CD14-positive monocyte (primary cell): ENCODE results near the gene ALAD. TPM values are rescaled to one million over a fixed set of nuclear protein-coding genes. Genes with fewer than 3 reads are reported as not detected.

Source experiments
- DNase-seq, 3 donors: peaks; one replicate each; pipeline ENCODE4 v3.0.0-alpha.2; 2011 to 2022
- H2AFZ ChIP-seq: 2 replicates; pipeline ENCODE4 v1.6.0; 2012; ENCODE audit warnings: mild to moderate bottlenecking, low read depth, low read length, inconsistent platforms; ENCODE audit not compliant: insufficient read depth, poor library complexity, severe bottlenecking
- H3K27ac ChIP-seq, 2 donors: 1 replicate in 1 of 2; 2 replicates in 1 of 2; pipeline ENCODE4 v1.5.1; 2012 to 2013; ENCODE audit warnings: low read length in 2 of 2, control low read depth in 1 of 2, inconsistent platforms in 1 of 2, low read depth in 1 of 2, mild to moderate bottlenecking in 1 of 2
- H3K27me3 ChIP-seq, 2 donors: one replicate each; pipeline versions ENCODE4 v1.6.0 to v1.6.1; 2011 to 2013; ENCODE audit warnings: low read length in 2 of 2; ENCODE audit not compliant: control insufficient read depth in 2 of 2, insufficient read depth in 2 of 2
- H3K36me3 ChIP-seq, 2 donors: replicated peaks in 1 of 2; 1 replicate in 1 of 2; 2 replicates in 1 of 2; pipeline versions ENCODE4 v1.5.1 to v1.6.1; 2012 to 2013; ENCODE audit warnings: low read length in 2 of 2, control low read depth in 1 of 2, inconsistent platforms in 1 of 2, mild to moderate bottlenecking in 1 of 2; ENCODE audit not compliant: insufficient read depth in 2 of 2, control insufficient read depth in 1 of 2
- H3K4me1 ChIP-seq, 2 donors: 1 replicate in 1 of 2; 2 replicates in 1 of 2; pipeline versions ENCODE4 v1.5.1 to v1.6.1; 2012 to 2013; ENCODE audit warnings: low read length in 2 of 2, control low read depth in 1 of 2, inconsistent platforms in 1 of 2, mild to moderate bottlenecking in 1 of 2, moderate library complexity in 1 of 2; ENCODE audit not compliant: insufficient read depth in 2 of 2, control insufficient read depth in 1 of 2
- H3K4me2 ChIP-seq: replicated peaks from 2 replicates; pipeline ENCODE3; 2012; ENCODE audit warnings: low read length, moderate library complexity, mild to moderate bottlenecking; ENCODE audit not compliant: poor library complexity, severe bottlenecking; ENCODE audit errors: extremely low read depth
- H3K4me3 ChIP-seq, 3 experiments: fragments of 200-600 bp in 1 of 3; sonication (generic) in 1 of 3; replicated peaks in 1 of 3; 1 replicate in 2 of 3; 2 replicates in 1 of 3; pipeline ENCODE4 v1.5.1; 2011 to 2013; ENCODE audit warnings: low read length in 3 of 3, mild to moderate bottlenecking in 3 of 3, control low read depth in 2 of 3, low read depth in 2 of 3, inconsistent platforms in 1 of 3, moderate library complexity in 1 of 3
- H3K79me2 ChIP-seq: 2 replicates; pipeline ENCODE4 v1.6.0; 2012; ENCODE audit warnings: mild to moderate bottlenecking, control low read depth, inconsistent platforms, low read length, moderate library complexity; ENCODE audit not compliant: insufficient read depth
- H3K9ac ChIP-seq: 2 replicates; pipeline ENCODE4 v1.6.0; 2017; ENCODE audit warnings: low read length, mild to moderate bottlenecking; ENCODE audit not compliant: insufficient read depth, poor library complexity, severe bottlenecking
- H3K9me3 ChIP-seq, 2 donors: replicated peaks in 1 of 2; 1 replicate in 1 of 2; 2 replicates in 1 of 2; pipeline versions ENCODE4 v1.5.1 to v1.6.1; 2012 to 2013; ENCODE audit warnings: low read length in 2 of 2, control low read depth in 1 of 2; ENCODE audit not compliant: control insufficient read depth in 1 of 2, insufficient read depth in 1 of 2
- H4K20me1 ChIP-seq: 2 replicates; pipeline ENCODE4 v1.6.0; 2012; ENCODE audit warnings: mild to moderate bottlenecking, low read length, control low read depth, moderate library complexity; ENCODE audit not compliant: insufficient read depth
- H3K27ac Mint-ChIP-seq, 7 donors: one replicate each; pipeline ENCODE4 v1.8.0; 2020; ENCODE audit warnings: mild to moderate bottlenecking in 7 of 7, mixed read lengths in 7 of 7, moderate library complexity in 6 of 7, inconsistent platforms in 2 of 7
- H3K27me3 Mint-ChIP-seq, 3 donors: one replicate each; pipeline ENCODE4 v1.8.0; 2021 to 2022; ENCODE audit warnings: low read depth in 3 of 3, mild to moderate bottlenecking in 3 of 3, mixed read lengths in 3 of 3, moderate library complexity in 3 of 3, inconsistent platforms in 1 of 3
- H3K36me3 Mint-ChIP-seq, 2 donors: one replicate each; pipeline ENCODE4 v1.8.0; 2020; ENCODE audit warnings: mixed read lengths in 2 of 2, inconsistent platforms in 1 of 2, mild to moderate bottlenecking in 1 of 2
- H3K4me1 Mint-ChIP-seq: one replicate; pipeline ENCODE4 v1.8.0; 2020; ENCODE audit warnings: mild to moderate bottlenecking, mixed read lengths
- H3K4me3 Mint-ChIP-seq, 2 donors: one replicate each; pipeline ENCODE4 v1.8.0; 2020; ENCODE audit warnings: mild to moderate bottlenecking in 2 of 2, mixed read lengths in 2 of 2, moderate library complexity in 1 of 2
- H3K9me3 Mint-ChIP-seq, 7 donors: one replicate each; pipeline ENCODE4 v1.8.0; 2020 to 2022; ENCODE audit warnings: mixed read lengths in 7 of 7, mild to moderate bottlenecking in 6 of 7, moderate library complexity in 6 of 7, inconsistent platforms in 2 of 7
- CTCF ChIP-seq: fragments of 200-600 bp; IDR thresholded peaks from one replicate; pipeline ENCODE4 v1.8.0; 2022; ENCODE audit warnings: antibody characterized with exemption, mild to moderate bottlenecking
- WGBS: methylation state at CpG from one replicate; pipeline ENCODE4 v1.1.5; 2013; ENCODE audit warnings: missing lambda C conversion rate; ENCODE audit not compliant: insufficient coverage; 5-methylcytosine and 5-hydroxymethylcytosine counted together
- intact Hi-C, 2 donors: fragments of 100-400 bp; cut with micrococcal nuclease; formaldehyde crosslinking; loops; one replicate each; pipeline versions ENCODE4 v1.15.0 to v1.15.1; 2023
- polyA plus RNA-seq, 3 donors: library from polyadenylated mRNA; depleted of rRNA in 1 of 3; unstranded in 2 of 3; stranded (reverse) in 1 of 3; fragments of 300-500 nt in 2 of 3; fragments of >200 nt in 1 of 3; fragmentation: Illumina TruSeq in 2 of 3; gene quantifications; 1 replicate in 2 of 3; 2 replicates in 1 of 3; pipeline ENCODE4 v1.2.3, GENCODE V29; 2012 to 2021

The ALAD gene
- polyA plus RNA-seq, 3 donors = 17.1 to 24.6 (median 20.9) TPM

- Mint-ChIP-seq H3K27me3 (peaks cover 0 to 2% (median 0%) of the 10 kb centered on the region in 3 donors), H3K36me3 (peaks cover 8 to 23% of the 10 kb centered on the region in 2 donors), H3K27ac (peak overlapping the region in 1 of 7 donors; percentile 40), H3K9me3 (no peaks in the 10 kb centered on the region), H3K4me1 (peaks cover 15% of the 10 kb centered on the region), H3K4me3 (peak overlapping the region; percentile 82 to 85)
- peak overlapping the region; percentile 92 for H3K4me2 ChIP-seq
- no peak overlapping the region for H3K27ac ChIP-seq
- no peak for TF ChIP-seq CTCF
- H3K9ac ChIP-seq = no peak overlapping the region
- intact Hi-C loops = no loop called here
- 81% methylated on average over 4 of the region's 6 CpGs for WGBS
- no peaks in the 10 kb centered on the region for H3K27me3 ChIP-seq
- H3K79me2 ChIP-seq = no peaks in the 10 kb centered on the region
- H3K9me3 ChIP-seq = no peaks in the 10 kb centered on the region
- H3K4me1 ChIP-seq = peaks cover 9 to 11% of the 10 kb centered on the region in 2 donors
- no peak for DNase-seq
- H3K36me3 ChIP-seq = peaks cover 9 to 21% of the 10 kb centered on the region in 2 donors
- H2AFZ ChIP-seq = no peak overlapping the region
- H4K20me1 ChIP-seq = no peaks in the 10 kb centered on the region
- H3K4me3 ChIP-seq = peak overlapping the region in 1 of 3 experiments; percentile 92
Observed at GRCh38 chr9:113375057-113376023, 25.7 kb downstream of the ALAD start.

GRCh38 chr9:113373676-113374392, 27.2 kb downstream of the ALAD start:
- H3K27ac Mint-ChIP-seq = no peak overlapping the region
- Histone ChIP-seq H3K79me2 (no peaks in the 10 kb centered on the region), H3K36me3 (peaks cover 9 to 21% of the 10 kb centered on the region in 2 donors), H4K20me1 (no peaks in the 10 kb centered on the region), H3K9ac (no peak overlapping the region), H3K27me3 (no peaks in the 10 kb centered on the region), H3K4me3 (no peak overlapping the region), H3K4me1 (peaks cover 9 to 11% of the 10 kb centered on the region in 2 donors), H2AFZ (no peak overlapping the region), H3K4me2 (no peak overlapping the region), H3K27ac (no peak overlapping the region), H3K9me3 (no peaks in the 10 kb centered on the region)
- TF ChIP-seq CTCF = no peak
- peaks cover 15% of the 10 kb centered on the region for H3K4me1 Mint-ChIP-seq
- no peaks in the 10 kb centered on the region for H3K9me3 Mint-ChIP-seq
- intact Hi-C loops = no loop called here
- H3K27me3 Mint-ChIP-seq = no peaks in the 10 kb centered on the region
- DNase-seq = no peak
- no peak overlapping the region for H3K4me3 Mint-ChIP-seq
- 95% methylated on average over 20 of the region's 24 CpGs for WGBS
- peaks cover 8 to 23% of the 10 kb centered on the region in 2 donors for H3K36me3 Mint-ChIP-seq
